Spinal cord (tissue), 10 donors: ENCODE measurements around the gene GNPAT. TPM values are rescaled to one million over a fixed set of nuclear protein-coding genes. Genes with fewer than 3 reads are reported as not detected.
A peak's percentile ranks its signal among the peaks of the same experiment; 100 is the strongest.

Experiments
- DNase-seq, 6 donors: peaks; one replicate each; pipeline versions ENCODE4 v3.0.0 to v3.0.0-alpha.2; 2013 to 2015; ENCODE audit warnings: low spot score in 6 of 6, low read depth in 4 of 6
- H3K27ac ChIP-seq: one replicate; pipeline ENCODE4 v1.5.1; 2013; ENCODE audit warnings: low read depth, low read length, control low read depth
- H3K27me3 ChIP-seq: one replicate; pipeline ENCODE4 v1.6.1; 2013; ENCODE audit warnings: low read length; ENCODE audit not compliant: control insufficient read depth, insufficient read depth
- H3K36me3 ChIP-seq: one replicate; pipeline ENCODE4 v1.6.1; 2013; ENCODE audit warnings: low read length; ENCODE audit not compliant: control insufficient read depth, insufficient read depth
- H3K4me1 ChIP-seq: one replicate; pipeline ENCODE4 v1.6.1; 2013; ENCODE audit warnings: low read length; ENCODE audit not compliant: control insufficient read depth, insufficient read depth
- H3K4me3 ChIP-seq: one replicate; pipeline ENCODE4 v1.5.1; 2013; ENCODE audit warnings: low read depth, low read length, control low read depth
- H3K9me3 ChIP-seq: one replicate; pipeline ENCODE4 v1.6.1; 2013; ENCODE audit warnings: low read length; ENCODE audit not compliant: control insufficient read depth, insufficient read depth
- WGBS: methylation state at CpG from one replicate; pipeline ENCODE4 v1.1.5; 2013; ENCODE audit warnings: missing lambda C conversion rate; ENCODE audit not compliant: insufficient coverage; 5-methylcytosine and 5-hydroxymethylcytosine counted together
- polyA plus RNA-seq, 2 donors: library from polyadenylated mRNA; unstranded; fragments of 120-200 nt; gene quantifications; one replicate each; pipeline ENCODE4 v1.2.1, GENCODE V29; 2013; ENCODE audit not compliant: insufficient read length in 2 of 2
- total RNA-seq, 2 donors: library from RNA; depleted of rRNA in 1 of 2; stranded (reverse); fragments of 120-200 nt in 1 of 2; fragments of >200 nt in 1 of 2; gene quantifications; one replicate each; pipeline versions ENCODE4 v1.2.3 to v1.2.4, GENCODE V29; 2013 to 2014
- donor health status: healthy.

The GNPAT gene
- total and polyA plus RNA-seq, 4 donors, result 51.4 to 66.4 (median 63.1) TPM

DNA sequence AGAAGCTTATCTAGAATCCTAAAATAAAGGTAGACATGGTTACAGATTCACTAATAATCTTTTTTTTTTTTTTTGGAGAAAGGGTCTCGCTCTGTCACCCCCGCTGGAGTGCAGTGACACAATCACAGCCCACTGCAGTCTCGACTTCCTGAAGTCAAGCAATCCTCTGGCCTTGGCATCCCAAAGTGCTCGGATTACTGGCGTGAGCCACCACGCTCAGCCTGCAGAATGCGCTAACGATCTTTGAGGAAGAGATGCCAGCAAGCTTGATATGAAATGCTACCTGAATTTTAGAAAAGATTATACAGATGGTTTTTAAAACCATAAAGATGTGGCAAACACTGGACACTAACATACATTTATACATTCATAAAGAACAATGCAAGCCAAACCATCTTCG is 4.1 kb upstream of the GNPAT start:
- Histone ChIP-seq H3K4me3 (no peak overlapping the region), H3K9me3 (no peaks in the 10 kb centered on the region), H3K27me3 (no peaks in the 10 kb centered on the region), H3K4me1 (peaks cover 8% of the 10 kb centered on the region), H3K27ac (no peak overlapping the region), H3K36me3 (peaks cover 2% of the 10 kb centered on the region)
- DNase-seq, result no peak
- 88% methylated on average over 2 of the region's 9 CpGs for WGBS

DNA sequence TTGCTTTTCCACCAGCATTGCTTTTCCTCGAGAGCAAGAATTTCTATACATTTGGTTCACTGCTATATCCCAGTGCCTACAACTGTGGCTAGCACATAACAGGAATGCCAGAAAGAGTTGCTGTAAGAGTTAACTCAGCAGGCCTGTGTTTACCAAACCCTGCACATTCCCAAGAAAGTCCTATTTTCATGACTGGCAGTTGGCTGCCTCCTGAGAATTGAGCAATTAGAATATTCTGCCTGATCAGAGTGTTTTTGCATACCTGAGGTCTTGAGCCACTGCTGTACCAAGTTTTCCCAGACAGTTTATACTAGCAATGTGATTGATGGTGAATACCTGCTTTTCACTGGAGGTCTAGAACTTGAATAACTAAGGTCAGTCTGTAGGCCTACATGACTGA is 2.7 kb upstream of the GNPAT start:
- no peak overlapping the region for H3K27ac ChIP-seq
- H3K4me3 ChIP-seq, result no peak overlapping the region
- H3K4me1 ChIP-seq, result peaks cover 10% of the 10 kb centered on the region
- WGBS, result no CpG with 5 or more reads among the region's 1 CpG
- no peaks in the 10 kb centered on the region for H3K9me3 ChIP-seq
- DNase-seq, result no peak
- H3K36me3 ChIP-seq, result peaks cover 2% of the 10 kb centered on the region
- H3K27me3 ChIP-seq, result no peaks in the 10 kb centered on the region

DNA sequence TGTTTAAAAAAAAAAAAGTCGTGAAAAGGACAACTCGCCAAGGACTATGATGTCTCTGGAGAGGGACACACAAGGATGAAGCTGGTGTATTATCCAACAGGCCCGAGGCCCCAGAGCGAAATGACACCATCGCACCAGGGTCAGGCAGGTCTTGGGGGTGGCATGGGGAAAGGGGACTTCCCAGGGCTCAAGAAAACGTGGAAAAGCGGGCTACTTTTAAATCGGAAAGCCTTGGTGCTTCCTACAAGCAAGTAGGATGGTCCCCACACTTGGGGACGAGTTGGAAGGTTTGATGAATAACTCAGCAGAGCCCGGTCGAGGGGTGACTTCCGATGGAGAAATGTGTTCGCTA is 505 bp upstream of the GNPAT start:
- DNase-seq, result no peak
- peak overlapping the region; percentile 89 for H3K4me3 ChIP-seq
- no peaks in the 10 kb centered on the region for H3K9me3 ChIP-seq
- peaks cover 2% of the 10 kb centered on the region for H3K36me3 ChIP-seq
- H3K27me3 ChIP-seq, result no peaks in the 10 kb centered on the region
- 1% methylated on average over 13 of the region's 13 CpGs for WGBS
- peak overlapping the region; percentile 90 for H3K27ac ChIP-seq
- H3K4me1 ChIP-seq, result peaks cover 11% of the 10 kb centered on the region

DNA sequence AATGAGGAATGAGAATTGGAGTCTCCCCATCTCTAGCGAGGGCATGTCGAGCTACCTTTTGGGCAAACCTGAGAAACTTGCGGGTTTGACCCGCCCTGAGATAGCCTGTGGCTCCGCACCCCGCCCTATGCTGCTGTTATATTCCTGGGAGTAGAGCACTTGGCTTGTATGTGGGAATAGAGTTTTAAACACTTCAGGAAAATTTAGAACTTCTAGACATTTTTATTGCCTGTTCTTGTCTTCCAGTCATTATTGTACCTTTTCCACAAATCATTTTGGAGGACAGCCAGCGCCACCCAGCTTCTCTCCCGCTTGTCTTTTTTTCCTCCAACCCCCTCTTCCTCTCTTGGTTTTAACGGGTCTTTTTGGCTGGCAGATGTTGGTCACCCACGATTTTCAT is 738 bp downstream of the GNPAT start:
- Histone ChIP-seq H3K9me3 (no peaks in the 10 kb centered on the region), H3K4me3 (peak overlapping the region; percentile 89), H3K36me3 (peaks cover 2% of the 10 kb centered on the region), H3K27ac (peak overlapping the region; percentile 90), H3K27me3 (no peaks in the 10 kb centered on the region), H3K4me1 (peaks cover 11% of the 10 kb centered on the region)
- peak in 3 of 6 donors; percentile 14 to 65 (median 50) for DNase-seq
- 0% methylated on average over 4 of the region's 10 CpGs for WGBS

DNA sequence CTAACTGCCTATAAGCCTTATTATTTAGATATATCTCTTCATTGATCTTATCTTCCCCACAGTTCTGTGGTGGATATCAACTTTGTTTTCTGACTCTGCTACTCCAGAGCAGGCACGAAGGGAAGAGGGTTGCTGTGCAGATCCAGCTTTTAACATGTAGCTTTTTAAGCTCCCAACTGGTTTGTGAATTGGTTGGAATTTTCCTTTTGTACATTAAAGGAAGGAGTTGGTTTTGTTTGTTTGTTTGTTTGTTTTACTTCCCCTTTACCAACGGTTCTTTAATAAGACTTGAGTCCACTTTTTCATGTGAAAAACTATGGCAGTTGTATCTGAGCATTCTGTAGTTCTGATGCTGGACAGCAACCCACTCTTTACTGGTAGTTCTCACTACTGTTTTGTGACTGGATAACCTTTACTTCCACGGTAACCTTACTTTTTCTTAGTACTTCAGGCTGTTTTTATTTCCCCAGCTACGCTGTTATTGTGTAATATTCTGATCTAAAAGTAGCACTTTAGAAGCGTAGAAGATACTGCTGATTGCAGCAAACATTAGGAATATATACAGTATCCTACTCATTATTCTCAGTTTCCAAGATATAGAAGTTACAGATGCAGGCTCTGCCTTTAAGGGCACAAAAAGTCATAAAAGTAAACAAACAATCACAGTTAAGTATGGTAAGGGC is 1.6 kb downstream of the GNPAT start:
- no peak for DNase-seq
- no peaks in the 10 kb centered on the region for H3K9me3 ChIP-seq
- peak overlapping the region; percentile 89 for H3K4me3 ChIP-seq
- peaks cover 2% of the 10 kb centered on the region for H3K36me3 ChIP-seq
- H3K4me1 ChIP-seq, result peaks cover 11% of the 10 kb centered on the region
- H3K27me3 ChIP-seq, result no peaks in the 10 kb centered on the region
- no peak overlapping the region for H3K27ac ChIP-seq
- WGBS, result 50% methylated on average over 1 of the region's 5 CpGs

DNA sequence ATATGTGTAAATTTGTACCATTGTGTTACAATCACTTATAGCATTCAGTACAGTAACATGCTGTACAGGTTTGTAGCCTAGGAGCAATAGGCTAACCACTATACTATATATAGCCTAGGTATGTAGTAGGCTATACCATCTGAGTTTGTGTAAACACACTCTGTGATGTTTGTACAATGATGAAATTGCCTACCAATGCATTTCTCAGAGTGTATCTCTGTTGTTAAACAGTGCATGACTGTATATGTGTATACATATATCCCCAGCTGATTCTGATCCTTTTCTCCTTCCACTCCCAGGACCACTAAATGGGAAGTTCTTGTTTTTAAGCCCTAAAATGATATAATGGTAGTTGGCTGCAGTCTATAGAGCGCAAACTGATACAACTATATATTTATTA is 7.8 kb downstream of the GNPAT start:
- no peak for DNase-seq
- no CpG with 5 or more reads among the region's 1 CpG for WGBS
- Histone ChIP-seq H3K27ac (no peak overlapping the region), H3K9me3 (no peaks in the 10 kb centered on the region), H3K27me3 (no peaks in the 10 kb centered on the region), H3K4me1 (no peaks in the 10 kb centered on the region), H3K36me3 (peaks cover 9% of the 10 kb centered on the region), H3K4me3 (no peak overlapping the region)

DNA sequence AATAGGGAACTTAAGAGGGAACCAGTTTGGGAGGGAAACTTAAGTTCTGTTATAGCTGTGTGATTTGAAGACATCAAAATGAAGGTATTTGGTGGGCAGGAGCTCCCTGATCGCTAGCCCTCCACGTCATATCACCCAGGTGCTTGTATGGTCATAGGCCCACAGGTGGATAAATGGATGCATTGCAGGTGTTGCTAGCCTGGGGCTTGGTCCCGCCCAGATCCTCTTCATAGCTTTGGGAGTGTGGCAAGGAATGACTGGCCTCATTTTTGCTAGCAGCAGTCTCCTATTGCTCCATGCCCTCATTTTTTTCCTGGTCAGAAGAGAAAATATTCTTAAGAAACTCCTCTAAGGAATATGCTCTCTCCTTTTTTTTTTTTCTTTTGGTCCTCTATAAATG is 11.3 kb downstream of the GNPAT start:
- H3K27me3 ChIP-seq, result no peaks in the 10 kb centered on the region
- WGBS, result 96% methylated on average over 2 of the region's 3 CpGs
- no peaks in the 10 kb centered on the region for H3K4me1 ChIP-seq
- H3K4me3 ChIP-seq, result no peak overlapping the region
- DNase-seq, result no peak
- peaks cover 17% of the 10 kb centered on the region for H3K36me3 ChIP-seq
- H3K9me3 ChIP-seq, result no peaks in the 10 kb centered on the region
- H3K27ac ChIP-seq, result no peak overlapping the region

DNA sequence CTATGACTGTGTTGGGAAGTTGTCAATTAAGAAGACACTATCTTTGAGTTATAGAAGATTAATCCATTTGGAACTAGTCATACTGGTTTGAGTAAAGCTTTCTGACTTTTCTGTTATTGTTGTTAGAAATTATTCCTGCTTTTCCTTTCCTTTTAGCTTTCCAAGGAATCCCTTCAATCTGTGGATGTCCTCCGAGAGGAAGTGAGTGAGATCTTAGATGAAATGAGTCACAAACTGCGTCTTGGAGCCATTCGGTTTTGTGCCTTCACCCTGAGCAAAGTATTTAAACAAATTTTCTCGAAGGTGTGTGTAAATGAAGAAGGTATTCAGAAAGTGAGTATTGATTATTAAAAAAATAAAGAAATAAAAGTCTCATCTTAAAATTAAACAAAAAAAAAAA is 19.3 kb downstream of the GNPAT start:
- Histone ChIP-seq H3K4me1 (no peaks in the 10 kb centered on the region), H3K27me3 (no peaks in the 10 kb centered on the region), H3K27ac (no peak overlapping the region), H3K36me3 (peaks cover 14% of the 10 kb centered on the region), H3K9me3 (no peaks in the 10 kb centered on the region), H3K4me3 (no peak overlapping the region)
- DNase-seq, result no peak
- WGBS, result no CpG with 5 or more reads among the region's 4 CpGs

DNA sequence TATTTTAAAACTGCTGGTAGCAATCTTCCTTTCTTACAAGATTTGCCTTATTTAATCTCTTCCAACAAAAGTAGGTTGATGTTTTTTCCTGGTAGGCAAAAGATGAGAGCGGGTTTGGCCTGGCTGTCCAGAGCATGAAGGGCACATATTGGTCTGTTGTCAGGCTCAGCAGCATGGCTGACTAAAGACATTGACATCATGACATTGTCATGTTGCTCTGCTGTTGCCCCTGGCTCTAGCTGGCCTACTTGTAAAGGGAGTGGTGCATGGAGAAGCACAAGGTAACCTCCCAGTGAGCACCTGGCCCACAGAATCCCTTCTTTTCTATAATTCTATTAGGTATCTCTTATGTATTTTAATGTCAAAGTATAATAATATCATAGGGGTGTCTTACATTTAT is 23.6 kb downstream of the GNPAT start:
- WGBS, result 100% methylated on average over 1 of the region's 1 CpG
- Histone ChIP-seq H3K36me3 (peaks cover 16% of the 10 kb centered on the region), H3K4me1 (no peaks in the 10 kb centered on the region), H3K27me3 (no peaks in the 10 kb centered on the region), H3K4me3 (no peak overlapping the region), H3K9me3 (no peaks in the 10 kb centered on the region), H3K27ac (no peak overlapping the region)
- no peak for DNase-seq

DNA sequence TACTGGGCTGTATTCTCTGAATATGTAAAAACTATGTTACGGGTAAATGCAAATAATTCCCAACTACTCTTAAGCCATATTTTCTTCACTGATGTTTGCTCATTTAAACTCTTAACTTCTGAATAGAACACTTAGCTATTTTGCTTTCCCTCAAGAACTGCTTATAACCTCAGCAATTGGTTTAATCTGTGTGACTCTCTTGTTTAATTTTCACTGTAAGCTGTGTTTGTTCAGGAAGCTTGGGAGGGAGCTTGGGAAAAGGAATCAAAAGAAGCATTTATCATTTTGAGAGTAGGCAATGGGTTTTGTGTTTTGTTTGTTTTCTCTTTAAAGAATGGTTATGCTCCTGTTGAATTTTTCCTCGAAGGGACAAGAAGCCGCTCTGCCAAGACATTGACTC is 24.4 kb downstream of the GNPAT start:
- H3K27ac ChIP-seq, result no peak overlapping the region
- no peaks in the 10 kb centered on the region for H3K27me3 ChIP-seq
- peaks cover 19% of the 10 kb centered on the region for H3K36me3 ChIP-seq
- DNase-seq, result no peak
- H3K4me1 ChIP-seq, result no peaks in the 10 kb centered on the region
- H3K4me3 ChIP-seq, result no peak overlapping the region
- H3K9me3 ChIP-seq, result no peaks in the 10 kb centered on the region
- WGBS, result no CpG with 5 or more reads among the region's 3 CpGs
